Activated CD8-positive, alpha-beta memory T cell treated with anti-CD3 and anti-CD28 coated beads, Interleukin-2, amount 50 U/mL, for 4 hours (primary cell): Measurements from ENCODE around the gene SERINC3.

Experiments
- DNase-seq: peaks from one replicate; pipeline ENCODE4 v3.0.0-alpha.2; 2020

The SERINC3 gene

DNA sequence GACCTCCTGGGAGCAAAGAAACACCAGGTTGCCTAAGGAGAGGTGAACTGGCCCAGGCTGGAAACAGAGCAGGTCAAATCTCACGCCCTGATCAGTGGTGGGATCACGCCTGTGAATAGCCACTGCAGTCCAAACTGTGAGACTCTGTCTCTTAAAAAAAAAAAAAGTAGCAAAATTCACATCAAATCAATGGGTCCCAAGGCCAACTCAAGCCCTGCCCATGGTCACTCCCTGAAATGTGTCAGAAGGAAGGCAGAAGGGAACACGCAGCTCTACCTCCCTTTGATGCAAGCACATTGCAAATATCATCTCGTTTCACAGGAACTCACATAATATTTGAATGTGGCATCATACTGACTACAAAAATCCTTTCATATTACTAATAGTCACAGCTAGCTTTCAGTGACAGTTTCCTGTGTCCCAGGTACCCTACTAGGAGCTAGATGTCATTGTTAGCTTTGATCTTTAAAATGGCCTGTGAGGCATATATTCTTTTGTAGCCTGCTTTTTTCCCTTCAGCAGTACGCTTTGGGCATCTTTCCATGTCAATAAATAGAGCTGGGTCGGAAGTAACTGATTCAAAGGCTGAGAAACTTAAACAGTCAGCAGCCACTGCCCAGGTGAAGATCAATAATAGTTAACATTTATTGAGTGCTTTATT lies 60.6 kb downstream of the SERINC3 start:
- DNase-seq = no peak

DNA sequence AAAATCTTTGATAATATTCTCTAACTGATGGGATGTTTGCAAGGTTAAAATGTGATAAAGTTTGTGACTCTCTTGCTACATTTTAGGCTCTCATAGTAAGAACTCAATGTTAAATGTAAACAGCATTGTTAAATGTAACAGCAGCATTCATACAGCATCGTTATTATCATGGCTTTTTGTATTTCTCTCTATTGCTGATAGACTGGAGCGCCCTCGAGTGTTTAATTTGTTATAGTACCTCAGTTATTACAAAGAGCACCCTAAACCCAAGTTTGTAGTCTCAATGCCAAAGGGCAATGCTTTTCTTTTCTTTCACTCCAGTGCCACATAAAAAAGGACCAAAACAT lies 61.1 kb downstream of the SERINC3 start:
- DNase-seq = no peak

DNA sequence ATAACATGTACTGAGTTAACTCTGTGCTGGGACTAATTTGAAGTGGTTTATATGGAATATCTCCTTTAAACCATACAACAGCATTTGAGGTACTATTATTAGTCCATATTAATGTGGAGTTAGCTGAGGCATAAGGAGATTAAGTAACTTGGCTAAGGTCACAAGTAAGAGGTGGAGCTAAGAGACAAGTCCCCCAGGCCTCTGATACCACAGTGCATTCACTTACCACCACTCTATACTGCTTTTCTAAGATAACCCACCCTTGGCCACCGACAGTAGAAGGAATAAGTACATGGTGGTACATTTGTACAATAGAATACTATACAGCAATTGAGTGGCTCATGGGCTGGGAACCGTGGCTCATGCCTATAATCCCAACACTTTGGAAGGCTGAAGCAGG lies 62.6 kb downstream of the SERINC3 start:
- DNase-seq = no peak

DNA sequence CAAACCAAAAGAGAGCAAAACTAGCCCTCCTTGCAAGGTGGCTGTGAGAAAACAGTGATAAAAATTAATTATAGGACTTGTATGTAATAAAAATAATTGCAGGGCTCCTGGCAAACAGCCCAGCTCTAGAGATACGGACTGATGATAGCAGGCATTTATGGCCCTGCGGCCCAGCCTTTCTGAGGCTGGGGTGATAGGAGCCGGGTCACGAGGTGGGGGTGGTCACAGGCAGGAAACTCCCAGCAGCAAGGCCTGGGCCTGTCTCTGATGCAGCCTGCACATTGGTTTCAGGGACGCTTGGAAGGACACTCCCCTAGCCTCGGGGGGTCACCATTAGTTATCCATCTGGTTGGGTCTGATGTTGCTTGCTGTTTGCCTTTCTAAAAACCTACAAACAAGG lies 64.9 kb downstream of the SERINC3 start:
- no peak for DNase-seq

DNA sequence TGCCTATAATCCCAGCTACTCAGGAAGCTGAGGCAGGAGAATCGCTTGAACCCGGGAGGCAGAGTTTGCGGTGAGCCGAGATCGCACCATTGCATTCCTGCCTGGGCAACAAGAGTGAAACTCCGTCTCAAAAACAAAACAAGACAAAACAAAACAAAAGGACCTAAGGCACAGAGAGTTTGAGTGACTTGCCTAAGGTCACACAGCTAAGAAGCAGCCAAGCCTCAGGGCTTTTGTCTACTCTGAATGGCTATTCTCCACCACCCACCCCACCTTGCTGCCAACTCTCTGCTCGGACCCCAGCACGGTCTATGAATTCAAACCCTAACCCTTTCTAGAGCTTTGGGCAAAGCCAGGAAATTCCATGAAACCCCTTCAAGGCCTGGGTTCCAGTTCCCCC lies 65.3 kb downstream of the SERINC3 start:
- DNase-seq = no peak

DNA sequence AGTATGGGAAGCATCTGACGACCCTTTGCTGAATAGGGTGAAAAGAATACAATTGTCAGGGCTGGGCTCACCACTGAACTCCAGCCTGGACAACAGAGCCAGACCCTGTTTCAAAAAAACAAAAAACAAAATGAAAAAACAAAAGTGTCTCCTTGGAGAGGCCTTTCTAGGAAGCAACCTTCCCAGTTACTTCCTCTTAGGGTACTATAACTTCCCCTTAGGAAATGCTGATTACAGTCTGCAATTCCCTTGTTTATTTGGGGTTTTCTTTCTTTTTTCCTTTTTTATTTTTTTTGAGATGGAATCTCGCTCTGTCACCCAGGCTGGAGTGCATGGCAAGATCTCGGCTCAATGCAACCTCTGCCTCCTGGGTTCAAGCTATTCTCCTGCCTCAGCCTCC lies 66.7 kb downstream of the SERINC3 start:
- no peak for DNase-seq

DNA sequence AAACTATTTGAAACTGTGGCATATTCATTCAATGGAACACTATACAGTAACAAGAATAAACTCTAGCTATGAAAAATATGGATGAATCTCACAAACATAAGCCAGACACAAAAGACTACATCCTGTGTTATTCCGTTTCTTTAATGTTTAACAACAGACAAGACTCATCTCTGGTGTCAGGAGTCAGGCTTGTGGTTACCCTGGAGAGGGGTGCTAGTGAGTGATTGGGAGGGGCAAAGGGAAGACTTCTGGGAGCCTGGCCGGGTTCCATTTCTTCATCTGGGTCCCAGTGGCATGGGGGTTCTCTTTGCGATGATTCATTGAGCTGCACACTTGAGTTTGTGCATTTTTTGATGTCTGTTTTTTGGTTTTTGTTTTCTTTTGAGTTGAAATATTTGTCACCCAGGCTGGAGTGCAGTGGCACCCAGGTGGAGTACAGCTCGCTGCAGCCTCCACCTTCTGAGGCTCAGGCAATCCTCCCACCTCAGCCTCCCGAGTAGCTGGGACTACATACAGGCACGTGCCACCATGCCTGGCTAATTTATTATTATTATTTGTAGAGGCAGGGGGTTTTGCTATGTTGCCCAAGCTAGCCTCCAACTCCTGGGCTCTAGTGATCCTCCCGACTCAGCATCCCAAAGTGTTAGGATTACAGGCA lies 67.4 kb downstream of the SERINC3 start:
- DNase-seq = no peak

DNA sequence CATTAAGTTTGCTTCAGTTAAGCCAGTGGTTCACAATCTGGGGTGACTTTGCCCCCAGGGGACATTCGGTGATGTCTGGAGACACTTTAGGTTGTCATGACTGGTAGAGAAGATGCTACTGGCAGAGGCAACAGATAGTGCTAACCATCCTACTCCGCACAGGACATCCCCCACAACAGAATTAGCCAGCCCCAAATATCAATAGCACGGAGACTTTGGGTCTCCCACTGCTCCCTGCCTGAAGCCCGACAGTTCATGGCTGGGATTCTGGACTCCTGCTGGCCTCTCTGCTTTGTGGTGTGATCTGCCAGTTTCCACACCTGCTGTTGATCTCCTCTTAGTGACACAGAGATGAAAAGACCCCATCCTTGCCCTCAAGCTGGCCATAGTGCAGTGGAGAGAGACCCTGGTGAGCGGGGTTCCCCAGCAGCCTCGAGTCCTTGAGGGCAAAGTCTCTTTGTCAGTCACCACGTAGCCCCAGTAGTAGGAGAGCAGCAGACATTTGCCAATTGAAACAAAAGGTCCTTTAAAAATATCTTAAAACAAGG lies 70.9 kb downstream of the SERINC3 start:
- DNase-seq = no peak

DNA sequence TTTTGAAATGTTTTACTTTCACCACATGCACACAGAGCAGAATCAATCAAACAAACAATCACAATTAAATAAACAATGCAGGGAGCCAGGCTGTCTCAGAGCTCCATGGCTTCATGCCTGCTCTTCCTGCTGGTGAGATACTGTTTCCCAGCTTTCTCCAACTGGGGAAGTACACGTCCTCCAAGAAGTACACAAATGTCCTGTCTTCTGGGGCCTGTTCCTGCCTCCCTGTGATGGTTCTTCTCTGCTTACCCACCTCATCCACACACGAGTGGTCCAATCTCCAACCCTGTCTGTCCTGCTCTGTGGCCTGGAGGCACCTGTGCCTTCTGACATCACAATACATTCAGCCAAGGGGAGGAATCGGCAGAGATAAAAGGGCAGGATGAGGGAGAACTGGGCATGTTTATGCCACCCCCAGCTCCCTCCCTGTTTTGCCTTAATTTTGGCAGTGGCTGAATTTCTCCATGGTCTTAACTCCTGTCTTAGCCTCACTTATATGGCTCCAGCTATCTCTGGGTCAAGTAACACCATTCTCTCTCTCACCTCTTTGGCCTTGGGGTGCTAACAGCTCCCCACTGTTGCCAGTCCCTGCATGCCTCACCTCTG lies 71.5 kb downstream of the SERINC3 start:
- DNase-seq = no peak

DNA sequence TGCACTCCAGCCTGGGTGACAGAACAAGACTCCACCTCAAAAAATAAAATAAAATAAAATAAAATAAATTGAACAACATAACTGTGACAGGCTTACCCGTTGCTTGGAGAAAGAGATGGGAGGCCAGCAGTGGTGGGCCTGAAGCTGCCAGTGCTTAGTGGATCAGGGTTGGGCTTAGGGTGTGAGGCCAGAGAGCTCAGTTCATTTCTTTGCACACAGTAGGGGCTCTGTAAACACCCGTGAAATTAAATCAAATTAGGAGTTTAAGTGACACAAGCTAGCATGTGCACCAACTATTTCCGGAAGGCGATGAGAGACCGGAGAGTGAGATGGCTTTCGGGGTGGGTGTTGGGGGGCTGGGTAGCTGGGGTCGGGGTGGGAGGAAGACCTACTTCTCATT lies 72.0 kb downstream of the SERINC3 start:
- no peak for DNase-seq

DNA sequence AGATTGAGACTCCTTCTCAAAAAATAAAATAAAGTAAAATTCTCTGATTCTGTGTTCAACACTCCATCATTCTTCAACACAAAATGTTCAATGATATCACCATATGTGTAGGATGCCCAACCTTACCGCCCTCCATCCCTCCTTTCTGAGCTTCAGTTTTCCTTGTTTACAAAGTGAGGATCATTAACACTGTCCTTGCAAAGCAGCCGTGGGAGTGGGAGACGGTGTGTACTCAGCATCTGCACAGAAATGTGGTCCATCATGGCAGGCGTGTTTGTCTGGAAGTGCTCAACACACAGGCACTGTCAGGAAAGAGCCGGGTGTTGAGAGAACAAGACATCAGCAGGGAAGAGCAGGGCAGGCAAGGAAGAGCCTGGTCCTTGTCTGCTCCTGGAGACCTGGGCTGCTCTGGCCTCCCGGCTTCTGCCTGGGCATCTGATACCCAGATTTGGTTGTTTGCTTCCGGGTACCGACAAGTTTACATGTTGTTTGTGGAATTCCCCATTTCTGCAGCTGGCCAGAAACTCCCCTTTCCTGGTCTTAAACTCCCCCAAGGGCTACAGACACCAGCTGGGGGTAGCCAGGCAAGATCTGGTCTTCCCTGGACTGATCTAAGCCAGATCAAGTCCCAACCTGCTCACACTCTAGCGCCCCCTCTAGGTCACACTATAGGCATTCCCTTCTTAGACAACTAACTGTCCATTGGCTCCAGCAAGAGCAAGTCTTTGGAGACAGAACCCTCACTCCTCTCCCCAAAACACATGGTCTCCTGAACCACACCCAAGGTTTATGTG lies 72.9 kb downstream of the SERINC3 start:
- DNase-seq = no peak

DNA sequence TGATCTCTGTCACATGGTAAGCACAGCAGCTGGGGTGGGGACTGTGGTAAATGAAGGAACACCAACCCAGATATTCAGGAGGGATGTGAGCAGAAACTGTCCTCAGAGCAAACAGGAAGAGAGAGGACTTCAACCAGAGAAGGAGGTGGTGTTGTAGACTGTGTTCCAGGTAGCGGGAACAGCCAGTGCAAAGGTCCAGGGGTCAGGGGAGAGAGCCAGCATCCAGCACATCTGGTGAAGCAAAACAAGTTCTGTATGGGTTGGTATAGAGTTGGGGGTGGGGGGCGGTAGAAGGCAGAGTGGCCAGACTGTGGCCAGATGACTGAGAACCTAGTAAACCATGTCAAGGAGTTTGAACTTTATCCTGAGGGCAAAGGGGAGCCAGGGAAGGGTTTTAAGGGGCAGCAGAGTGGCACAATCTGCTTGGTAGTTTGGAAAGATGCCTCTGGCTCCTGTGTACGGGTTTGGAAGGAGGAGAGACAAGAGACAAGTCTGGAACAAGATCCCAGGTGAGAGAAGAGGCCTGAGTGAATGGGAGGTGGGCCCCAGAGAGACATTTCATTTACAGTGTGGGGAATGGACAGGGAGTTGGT lies 73.9 kb downstream of the SERINC3 start:
- DNase-seq = no peak
